ENCODE measurements around the gene MRPL17.

Gene MRPL17

DNA sequence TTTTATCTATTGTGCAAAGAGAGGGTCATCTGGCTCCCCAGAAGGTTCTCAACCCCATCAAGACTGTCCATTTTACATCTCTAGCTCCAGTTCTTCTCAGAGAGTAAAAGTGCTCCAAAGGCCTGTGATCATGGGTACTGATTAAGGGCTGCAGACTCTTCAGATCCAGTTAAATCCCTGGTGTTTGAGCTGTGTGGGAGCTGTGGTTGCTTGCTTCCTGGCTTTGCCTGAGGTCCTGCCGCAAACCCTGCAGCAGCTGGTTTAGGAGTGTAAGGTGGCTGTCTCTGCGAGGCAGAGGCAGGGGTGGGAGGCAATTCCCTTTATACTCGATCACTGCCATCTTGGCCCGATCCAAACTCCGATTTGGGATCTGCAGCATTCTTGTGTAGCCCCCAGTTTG is 1.2 kb downstream of the MRPL17 start:
- no peak for DNase-seq

DNA sequence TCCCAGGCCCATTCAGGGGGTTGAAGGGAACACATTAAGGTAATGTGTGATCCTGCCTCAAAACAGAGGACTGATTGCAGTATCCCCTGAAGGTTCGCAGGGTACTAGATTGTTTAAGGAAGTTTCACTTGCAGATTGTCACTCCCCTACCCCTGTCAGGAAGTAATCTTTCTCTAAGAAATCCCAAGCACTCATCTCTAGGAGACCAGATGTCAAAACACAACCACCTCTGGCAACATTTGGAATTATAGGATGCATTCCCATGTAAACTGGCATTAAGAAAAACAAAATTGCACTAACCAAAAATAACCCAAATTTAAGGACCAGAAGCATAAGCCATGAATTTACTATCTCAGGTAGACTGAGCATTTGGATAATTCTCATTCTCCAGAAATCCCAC is 1.6 kb downstream of the MRPL17 start:
- no peak for DNase-seq

DNA sequence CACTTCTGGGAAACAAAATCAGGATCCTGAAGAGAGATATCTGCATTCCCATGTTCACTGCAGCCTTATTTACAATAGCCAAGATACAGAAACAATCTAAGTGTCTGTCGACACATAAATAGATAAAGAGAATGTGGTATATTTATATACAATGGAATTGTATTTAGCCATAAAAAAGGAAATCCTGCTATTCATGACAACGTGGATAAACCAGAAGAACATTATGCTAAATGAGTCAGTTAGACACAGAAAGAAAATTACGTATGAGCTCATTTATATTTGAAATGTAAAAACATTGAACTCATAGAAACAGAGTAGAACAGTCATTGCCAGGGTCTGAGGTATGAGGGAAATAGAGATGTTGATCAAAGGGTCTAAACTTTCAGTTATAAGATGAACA is 6.1 kb downstream of the MRPL17 start:
- no peak for DNase-seq

DNA sequence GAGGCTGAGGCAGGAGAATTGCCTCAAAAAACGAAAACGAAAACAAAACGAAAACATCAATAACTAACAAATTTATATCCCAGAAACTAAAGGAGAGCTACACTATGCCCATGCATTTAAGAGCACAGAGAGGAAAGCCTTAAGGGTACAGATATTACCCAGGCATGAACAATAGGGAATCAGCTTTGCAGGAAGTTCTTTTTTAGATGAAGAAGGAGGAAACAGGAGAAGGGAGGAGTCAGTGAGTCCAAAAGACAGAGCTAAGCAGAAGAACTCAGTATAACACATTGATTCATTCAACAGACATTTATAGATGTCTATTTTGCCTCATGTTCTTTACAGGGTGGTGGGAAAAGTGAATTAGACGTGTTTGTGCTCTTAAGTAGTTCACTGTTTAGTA is 8.3 kb downstream of the MRPL17 start:
- no peak for DNase-seq

DNA sequence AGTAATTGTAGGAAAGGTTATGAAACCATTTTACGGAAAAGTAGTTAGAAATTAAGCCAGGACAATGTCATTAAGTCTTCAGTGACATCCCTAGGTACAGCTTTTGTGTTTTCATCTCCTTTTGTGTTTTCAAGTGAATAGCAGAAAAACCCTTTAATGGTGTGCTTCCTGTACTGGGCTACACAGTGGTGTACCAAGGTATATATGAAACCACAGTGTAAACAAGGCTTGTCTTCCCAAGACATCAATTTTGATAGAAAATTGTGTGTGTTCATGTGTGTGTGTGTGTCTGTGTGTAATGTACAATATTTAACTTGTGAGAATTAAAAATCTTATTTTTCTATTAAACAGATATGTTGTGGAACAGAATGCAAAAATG is 8.9 kb downstream of the MRPL17 start:
- DNase-seq: no peak

DNA sequence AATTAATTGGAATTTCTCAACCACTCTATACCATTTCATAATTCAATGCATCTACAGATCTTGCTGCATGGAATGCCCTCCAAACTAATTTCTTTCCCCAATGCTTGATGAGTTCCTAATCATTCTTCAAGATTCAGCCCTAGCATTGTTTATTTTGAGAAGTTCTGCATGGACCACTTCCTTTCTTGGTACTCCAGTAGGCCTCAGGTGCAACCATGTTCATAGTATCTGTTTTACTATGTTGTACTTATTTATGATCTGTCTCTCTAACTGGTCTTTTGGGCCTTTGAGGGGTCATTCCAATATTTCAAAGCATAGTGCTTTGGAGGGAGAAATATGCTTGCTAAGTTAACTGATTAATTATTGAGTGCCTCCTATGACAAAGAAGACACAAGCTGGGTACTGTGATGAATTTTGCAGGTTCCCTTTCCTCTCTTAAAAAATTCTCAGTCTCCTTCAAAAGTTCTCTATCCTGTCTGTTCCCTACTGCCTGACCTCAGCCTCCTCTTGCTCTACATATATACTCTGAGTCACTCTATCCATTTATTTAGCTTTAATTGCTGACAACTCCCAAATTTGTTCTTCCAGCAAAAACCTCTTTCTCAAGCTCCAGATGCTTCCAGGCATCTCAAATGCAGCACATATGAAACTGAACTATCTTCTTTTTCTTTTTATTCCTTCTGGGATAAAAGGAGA is 9.5 kb downstream of the MRPL17 start:
- DNase-seq: no peak

DNA sequence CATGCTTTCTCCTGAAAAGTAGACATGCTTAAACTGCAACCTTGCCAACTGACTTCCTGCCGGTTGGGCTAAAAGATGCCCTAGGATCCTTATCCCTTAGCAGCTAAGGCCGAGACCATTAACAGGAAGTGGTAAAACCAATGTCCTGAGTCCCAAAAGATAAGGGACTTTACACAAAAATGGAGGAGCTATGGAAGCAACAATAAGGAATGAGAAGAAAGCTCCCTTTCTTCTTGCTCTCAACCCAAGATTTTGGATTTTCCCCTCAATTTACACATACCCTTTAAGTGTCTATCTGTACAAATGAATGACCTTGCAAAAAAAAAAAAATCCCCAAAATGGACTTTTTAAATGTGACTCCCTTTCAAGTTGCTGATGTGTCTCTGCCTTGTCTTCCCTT is 11.1 kb downstream of the MRPL17 start:
- DNase-seq: no peak

DNA sequence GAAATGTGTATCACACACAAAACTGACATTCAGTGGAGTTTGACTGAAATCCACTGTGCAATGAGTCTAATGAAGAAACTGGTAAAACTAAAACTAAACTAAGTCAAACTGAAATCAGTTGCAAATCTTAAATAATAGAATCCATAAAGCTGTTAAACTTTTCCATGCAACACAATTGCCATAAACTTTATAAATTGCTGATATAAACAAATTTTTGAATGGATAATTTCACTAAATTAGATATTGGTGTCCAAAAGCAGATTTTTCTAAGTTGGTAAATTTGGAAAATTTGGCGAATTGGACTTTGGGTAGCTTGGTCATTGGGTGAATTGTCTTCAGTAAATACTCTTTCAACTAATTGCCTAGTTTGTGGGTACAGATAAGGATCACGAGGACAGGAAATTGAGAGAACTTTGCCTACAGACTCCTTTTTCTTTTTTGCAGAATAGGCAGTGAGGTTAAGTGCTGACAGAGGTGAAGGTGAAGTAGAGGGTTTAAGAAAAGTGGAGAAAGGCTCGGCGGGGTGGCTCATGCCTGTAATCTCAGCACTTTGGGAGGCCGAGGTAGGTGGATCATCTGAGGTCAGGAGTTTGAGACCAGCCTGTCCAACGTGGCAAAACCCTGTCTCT is 12.8 kb downstream of the MRPL17 start:
- DNase-seq: no peak

DNA sequence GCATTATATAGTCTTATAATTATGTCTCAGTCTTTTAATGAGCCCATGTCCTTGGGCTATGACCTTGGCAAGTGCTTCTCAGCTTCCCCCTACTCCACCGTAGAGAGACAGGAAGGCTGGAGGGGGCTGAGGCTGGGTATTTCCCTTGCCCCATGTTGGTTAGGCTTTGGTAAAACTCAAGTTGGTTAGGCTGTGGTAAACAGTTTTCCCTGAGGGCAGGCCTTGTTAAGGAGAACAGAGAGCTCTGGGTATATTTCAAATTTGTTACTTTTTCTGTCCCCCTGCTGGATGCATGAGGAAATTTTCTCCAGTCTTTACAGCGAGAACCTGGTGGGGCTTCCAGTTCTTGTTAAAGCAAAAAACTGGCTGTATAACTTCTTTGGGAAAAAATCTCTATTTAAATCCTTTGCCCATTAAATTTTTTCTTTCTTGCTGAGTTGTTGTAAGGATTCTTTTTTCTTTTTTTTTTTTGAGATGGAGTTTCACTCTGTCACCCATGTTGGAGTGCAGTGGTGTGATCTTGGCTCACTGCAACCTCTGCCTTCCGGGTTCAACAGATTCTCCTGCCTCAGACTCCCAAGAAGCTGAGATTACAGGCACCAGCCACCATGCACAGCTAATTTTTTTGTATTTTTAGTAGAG is 15.3 kb downstream of the MRPL17 start:
- DNase-seq: no peak

DNA sequence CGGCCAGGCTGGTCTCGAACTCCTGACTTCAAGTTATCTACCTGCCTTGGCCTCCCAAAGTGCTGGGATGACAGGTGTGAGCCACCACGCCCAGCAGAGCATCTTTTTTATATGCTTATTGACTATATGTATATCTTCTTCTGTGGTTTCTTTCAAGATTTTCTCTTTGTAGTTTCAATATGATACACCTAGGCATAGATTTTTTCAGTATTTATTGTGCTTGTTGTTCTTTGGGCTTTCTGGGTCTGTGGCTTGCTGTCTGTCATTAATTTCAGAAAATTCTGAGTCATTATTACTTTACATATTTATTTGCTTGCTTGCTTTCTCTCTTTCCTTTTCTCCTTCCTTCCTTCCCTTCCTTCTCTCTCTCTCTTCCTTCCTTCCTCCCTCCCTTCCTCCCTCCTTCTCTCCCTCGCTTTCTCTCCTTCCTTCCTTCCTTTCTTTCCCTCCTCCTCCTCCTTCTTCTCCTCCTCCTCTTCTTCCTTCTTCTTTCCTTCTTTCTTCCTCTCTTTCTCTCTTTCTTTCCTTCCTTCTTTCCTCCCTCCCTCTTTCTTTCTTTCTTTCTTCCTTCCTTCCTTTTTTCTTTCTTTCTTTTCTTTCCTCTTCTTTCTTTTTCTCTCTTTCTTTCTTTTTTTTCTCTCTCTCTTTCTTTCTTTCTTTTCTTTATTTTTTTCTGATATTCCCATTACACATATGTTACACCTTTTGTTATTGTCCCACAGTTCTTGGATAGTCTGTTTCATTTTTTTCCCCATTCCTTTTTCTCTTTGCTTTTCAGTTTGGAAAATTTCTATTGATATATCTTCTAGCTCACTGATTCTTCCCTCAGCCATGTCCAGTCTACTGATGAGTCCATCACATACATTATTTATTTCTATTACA is 16.6 kb downstream of the MRPL17 start:
- no peak for DNase-seq

DNA sequence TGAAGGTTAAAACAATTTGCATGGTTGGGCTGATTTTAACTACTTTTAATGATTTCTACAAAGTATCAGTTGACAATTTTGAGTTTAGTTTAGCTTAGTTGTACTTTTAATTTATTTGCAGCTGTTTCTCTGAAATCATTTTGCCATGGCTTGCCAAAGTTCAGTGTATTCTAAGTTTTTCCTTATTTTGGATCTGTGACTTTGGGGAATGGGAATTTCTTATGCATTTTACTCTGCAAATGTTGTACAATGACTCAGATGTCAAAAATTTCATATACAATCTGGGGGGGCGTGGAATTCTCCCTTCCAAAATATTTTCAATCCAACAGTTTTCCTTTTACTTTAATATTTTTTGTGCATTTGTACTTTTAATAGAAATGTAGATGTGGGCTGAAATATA is 18.6 kb downstream of the MRPL17 start:
- no peak for DNase-seq

DNA sequence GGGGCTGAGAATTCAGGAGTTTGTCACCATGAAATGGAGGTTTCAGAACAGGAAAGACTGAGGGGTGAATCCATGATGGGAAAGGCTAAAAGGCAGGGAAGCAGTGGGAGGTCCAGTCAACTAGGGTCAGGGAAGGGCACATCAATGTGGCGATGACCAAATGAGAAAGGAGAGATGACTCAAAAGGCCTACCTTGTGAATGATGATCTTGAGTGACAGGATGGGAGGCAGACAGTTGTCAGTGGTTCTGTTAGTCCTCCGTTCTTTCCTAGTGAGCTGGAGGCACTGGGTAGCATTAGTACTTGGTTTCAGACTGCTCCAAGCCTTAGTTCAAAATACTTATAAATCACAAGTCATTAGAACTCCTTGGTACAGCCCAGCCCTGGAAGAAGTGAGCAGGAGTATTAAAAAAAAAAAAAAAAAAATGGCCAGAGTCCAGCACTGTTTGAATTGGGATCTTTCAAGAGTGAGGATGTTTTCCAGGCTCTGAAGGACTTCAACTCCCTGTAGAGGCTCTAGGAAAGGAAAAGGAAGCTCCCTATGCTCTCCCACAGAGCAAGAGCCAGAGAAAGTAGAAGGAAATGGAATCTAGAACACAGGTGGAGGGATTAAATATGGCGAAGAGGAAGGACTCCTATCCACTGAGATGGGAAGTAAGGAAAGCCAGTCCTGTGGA is 19.2 kb downstream of the MRPL17 start:
- DNase-seq: no peak

DNA sequence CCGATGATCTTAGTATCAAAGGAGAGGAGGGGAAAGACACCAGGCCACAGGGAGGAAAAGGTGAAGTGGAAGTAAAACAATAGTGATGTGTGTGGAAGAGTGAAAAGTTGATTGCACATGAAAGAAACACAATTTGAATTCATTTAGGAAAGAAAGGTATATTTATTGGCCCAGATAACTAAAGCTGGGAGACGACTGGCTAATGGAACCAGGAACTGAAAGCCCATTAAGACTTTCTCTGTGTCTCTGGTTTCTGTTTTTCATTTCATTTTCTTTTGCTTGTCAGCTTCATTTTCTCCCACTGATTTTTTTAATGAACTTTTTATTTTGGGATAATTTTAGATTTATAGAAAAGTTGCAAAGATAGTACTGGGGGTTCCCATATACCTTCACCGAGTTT is 22.4 kb downstream of the MRPL17 start:
- no peak for DNase-seq

DNA sequence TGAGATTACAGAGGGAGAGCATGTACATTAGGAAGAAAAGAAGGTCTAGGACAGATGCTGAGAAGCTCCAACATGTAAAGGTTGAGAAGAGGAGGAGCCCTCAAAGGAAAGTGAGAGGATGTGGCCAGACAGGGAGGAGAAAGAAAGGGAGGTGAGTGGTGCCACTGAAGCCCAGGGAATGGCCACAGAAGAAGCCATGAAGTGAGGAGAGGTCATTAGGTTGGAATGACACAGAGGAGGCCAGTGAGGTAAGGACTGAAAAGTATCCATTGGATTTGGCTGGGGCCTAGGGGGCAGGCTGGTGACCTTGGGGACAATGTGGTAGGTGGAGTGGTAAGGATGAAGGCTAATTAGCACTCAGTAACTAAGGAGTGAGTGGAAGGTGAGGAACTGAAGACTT is 24.5 kb downstream of the MRPL17 start:
- DNase-seq: no peak

DNA sequence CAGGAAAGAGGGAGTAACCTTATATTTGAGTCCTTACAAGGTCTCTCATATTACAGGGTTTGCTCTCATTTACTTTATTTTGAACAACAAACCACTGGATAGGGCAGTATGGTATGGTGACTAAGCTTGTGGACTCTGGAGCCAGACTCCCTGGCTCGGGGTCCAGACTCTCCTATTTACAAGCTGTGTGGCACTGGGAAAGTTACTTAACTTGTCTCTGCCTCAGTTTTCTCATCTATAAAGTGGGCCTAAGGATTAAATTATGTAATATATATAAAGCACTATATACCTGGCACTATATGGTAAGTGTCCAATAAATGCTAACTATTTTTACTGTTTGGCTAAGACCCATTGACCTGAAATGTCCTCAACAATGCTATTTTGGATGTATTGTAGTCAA is 25.8 kb downstream of the MRPL17 start:
- no peak for DNase-seq

DNA sequence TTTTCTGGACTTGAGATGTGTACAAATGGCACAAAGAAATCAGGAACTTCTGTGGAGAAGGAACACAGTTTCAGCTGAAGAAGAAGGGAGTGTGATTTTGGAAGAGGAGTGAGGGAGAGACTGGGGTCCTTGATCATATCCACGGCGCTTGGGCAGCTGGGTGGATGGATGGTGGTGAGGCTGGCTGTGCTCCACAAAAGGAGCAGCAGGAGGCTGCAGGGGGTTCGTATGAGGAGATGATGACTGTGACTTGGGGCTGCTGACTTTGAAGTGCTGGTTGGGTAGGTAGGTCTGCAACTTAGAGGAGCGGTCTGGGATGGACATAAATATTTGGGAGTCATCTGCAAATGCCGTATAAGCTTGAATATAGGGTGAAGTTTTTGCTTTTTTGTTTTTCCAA is 26.2 kb downstream of the MRPL17 start:
- no peak for DNase-seq

DNA sequence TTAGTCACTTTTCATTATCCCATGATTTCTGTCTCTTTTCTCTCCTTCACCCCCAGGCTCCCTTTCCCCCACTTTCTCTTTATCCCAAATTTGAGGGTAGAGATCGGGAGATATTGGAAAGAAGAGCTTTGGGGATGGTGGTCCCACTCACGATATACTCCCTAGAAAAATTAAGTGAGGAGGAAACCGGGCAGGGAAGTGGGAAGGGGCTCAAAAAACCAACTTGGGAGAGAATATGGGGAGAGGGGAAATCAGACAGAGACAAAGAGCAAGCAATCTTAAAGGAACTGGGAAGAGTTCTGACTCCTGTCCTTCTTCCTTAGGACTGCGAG is 26.6 kb downstream of the MRPL17 start:
- DNase-seq: no peak

DNA sequence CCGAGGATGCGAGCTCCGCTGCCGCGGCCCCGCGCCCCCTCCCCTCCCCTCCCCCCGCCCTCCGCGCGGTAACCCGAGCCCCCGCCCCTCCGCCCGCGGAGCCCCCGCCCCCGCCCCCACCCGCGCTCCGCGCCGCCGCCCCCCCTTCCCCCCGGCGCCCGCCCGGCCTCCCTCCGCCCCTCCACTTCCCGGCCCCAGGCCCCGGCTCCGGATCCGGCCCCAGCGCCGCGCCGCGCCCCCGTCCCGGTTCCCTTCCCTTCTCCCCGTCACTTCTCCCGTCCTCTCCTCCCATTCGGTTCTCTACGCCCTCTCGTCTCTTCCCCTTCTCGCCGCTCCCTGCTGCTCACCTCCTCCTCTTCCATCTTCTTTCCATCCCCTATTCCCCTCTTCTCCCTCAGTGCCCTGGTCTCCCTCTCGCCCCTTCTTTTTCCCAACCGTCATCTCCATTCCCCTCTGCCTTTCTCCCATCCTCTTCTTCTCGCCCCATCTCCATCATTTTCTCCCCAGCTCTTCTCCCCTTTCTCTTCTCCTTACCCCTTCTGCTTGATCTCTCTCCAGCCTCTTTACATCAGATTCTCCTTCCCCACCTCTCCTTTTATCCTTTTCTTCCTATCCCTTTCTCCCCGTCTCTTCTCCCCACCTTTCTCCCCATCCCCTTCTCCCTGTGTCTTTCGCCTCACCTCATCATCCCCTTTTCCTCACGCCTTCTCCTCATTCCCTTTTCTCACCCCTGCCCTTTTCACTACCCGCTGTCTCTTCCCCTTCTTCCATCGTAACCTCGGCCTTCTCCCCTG is 27.2 kb downstream of the MRPL17 start, which contains the start of gene DCHS1:
DCHS1 (minus strand) TSS at position 20 of the 794 bp plus-strand sequence. CDS start 14,196 bp downstream, outside the sequence.
- no peak for DNase-seq

DNA sequence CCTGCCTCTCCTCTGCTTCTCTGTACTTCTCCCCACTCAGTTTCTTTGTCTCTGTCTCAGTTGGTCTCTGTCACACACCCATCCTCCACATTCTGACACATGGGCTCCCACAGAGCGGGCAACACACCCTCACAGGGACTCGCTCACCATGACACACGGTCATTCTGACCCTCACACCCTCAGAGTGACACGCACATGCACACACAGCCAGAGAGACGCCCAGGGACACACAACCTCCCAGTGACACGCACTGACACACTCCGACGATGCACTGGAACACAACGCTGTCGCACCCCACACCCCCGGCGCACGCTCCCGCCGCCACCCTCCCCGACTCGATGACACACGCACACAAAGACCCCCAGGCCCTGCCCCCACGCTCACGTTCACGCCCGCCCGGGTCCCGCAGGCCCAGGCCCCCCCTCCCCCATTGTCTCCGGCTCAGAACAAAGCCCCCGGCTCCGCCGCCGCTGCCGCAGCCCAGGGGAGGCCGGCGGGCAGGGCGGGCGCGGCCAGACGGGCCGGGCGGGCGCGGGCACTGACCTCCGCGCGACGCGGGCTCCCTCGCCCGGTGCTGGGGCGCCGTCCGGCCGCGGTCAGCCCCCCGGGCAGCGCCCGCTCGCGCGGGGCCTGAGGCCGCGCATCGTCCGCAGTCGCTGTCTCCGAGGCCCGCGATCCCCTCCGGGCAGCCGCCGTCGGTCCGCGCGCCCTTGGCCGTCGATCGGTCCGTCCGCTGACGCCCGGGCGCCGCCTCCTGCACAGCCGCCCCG is 27.9 kb downstream of the MRPL17 start:
- DNase-seq: no peak

DNA sequence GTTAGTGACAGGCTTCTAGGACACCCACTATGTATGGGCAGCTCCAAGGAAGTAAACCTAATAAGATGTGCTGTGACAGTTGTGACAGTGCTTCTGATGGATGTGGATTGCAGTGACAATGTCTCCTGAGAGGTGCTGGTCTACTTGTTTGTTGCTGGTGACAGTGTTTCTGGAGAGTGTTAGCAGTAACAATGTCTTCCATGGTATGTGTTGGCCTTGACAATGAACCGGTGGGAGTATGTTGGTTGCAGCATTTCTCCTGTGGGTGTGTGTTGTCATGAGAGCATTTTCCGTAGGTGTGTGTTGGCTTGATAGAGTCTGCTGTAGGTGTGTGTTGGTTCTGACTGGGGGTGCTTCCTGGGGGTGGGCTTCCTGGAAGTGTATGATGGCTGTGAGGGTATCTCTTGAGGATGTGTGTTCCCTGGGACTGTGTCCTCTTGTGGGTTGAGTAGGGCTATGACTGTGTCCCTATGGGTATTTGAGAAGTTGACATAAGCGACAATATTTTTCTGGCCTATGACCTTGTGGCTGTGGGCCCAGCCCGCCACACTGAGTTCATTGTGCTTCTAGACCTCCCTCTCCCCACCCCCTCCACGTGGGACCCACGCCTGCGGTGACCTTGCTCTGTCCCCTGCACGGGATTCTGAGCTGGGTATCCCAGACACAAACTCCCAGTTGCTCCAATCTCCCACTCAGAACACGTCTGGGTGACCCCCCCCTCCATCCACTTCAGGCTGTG is 28.7 kb downstream of the MRPL17 start:
- no peak for DNase-seq

DNA sequence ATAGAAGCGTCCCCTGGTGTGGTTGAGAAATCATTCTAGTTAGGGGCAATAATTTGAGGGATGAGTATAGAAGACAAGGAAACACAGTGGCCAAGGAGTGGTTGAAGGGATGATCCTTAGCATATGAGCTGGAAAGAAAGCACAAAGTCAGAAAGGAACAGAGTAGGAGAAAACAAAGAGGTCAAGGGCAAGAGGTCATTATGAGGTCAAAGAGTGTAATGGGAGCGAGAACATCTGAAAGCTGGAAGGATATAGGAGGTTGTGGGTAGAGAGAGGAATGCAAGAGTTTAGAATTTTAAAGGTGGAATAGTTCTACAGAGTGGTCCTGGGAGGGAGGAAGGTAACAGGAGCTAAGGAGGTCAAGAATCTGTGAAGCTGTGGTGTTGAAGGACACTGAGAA is 29.5 kb downstream of the MRPL17 start:
- DNase-seq: no peak

Measured in activated CD4-positive, alpha-beta T cell treated with anti-CD3 and anti-CD28 coated beads for 1 hour (primary cell).